HL-60 (cell line): ENCODE results near the gene TMEM235.

Experiments used
- DNase-seq, 2 experiments: peaks; one replicate each; pipeline ENCODE4 v3.0.0-alpha.2; 2010 to 2020; ENCODE audit warnings: low read depth in 1 of 2, low spot score in 1 of 2
- H3K27ac ChIP-seq: fragments of 250-450 bp; sonication (Bioruptor Pico); replicated peaks from 2 replicates; pipeline ENCODE4 v1.5.1; 2020; ENCODE audit warnings: mild to moderate bottlenecking, moderate library complexity
- H3K27me3 ChIP-seq: fragments of 250-450 bp; sonication (Bioruptor Pico); 2 replicates; pipeline ENCODE4 v1.5.1; 2021; ENCODE audit warnings: mild to moderate bottlenecking, moderate library complexity; ENCODE audit not compliant: insufficient read depth, poor library complexity, severe bottlenecking
- H3K4me3 ChIP-seq: replicated peaks from 2 replicates; pipeline ENCODE4 v1.5.1; 2011; ENCODE audit warnings: mild to moderate bottlenecking, control low read depth, low read length; ENCODE audit not compliant: insufficient read depth
- GABPA ChIP-seq: IDR thresholded peaks from 2 replicates; pipeline ENCODE4 v1.6.1; 2012; ENCODE audit warnings: low read depth
- POLR2AphosphoS5 ChIP-seq: IDR thresholded peaks from 2 replicates; pipeline ENCODE4 v1.6.1; 2012; ENCODE audit warnings: low read depth
- SPI1 ChIP-seq: IDR thresholded peaks from 2 replicates; pipeline ENCODE4 v1.6.1; 2012; ENCODE audit warnings: low read depth, mild to moderate bottlenecking, borderline replicate concordance
- TF ChIP-seq, protein P1 (sequence below): IDR thresholded peaks from one replicate; pipeline ENCODE4 v1.5.1; 2011; ENCODE audit warnings: low read length, control low read depth, inconsistent platforms; ENCODE audit not compliant: insufficient read depth
- TF ChIP-seq, protein P2 (sequence below): IDR thresholded peaks from 2 replicates; pipeline ENCODE4 v1.6.1; 2012; ENCODE audit warnings: low read depth; ENCODE audit not compliant: insufficient replicate concordance

The TMEM235 gene

DNA sequence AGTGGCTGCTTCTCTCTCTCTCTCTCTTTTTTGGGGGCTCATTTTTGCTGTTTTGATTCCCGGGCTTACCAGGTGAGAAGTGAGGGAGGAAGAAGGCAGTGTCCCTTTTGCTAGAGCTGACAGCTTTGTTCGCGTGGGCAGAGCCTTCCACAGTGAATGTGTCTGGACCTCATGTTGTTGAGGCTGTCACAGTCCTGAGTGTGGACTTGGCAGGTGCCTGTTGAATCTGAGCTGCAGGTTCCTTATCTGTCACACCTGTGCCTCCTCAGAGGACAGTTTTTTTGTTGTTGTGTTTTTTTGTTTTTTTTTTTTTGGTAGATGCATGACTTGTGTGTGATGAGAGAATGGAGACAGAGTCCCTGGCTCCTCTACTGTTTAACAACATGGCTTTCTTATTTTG is 7.7 kb upstream of the TMEM235 start:
- H3K27ac ChIP-seq: no peak overlapping the region
- DNase-seq: no peak
- peaks cover 10% of the 10 kb centered on the region for H3K27me3 ChIP-seq
- no peak overlapping the region for H3K4me3 ChIP-seq
- no peak for TF ChIP-seq GABPA
- TF ChIP-seq, protein P1, sequence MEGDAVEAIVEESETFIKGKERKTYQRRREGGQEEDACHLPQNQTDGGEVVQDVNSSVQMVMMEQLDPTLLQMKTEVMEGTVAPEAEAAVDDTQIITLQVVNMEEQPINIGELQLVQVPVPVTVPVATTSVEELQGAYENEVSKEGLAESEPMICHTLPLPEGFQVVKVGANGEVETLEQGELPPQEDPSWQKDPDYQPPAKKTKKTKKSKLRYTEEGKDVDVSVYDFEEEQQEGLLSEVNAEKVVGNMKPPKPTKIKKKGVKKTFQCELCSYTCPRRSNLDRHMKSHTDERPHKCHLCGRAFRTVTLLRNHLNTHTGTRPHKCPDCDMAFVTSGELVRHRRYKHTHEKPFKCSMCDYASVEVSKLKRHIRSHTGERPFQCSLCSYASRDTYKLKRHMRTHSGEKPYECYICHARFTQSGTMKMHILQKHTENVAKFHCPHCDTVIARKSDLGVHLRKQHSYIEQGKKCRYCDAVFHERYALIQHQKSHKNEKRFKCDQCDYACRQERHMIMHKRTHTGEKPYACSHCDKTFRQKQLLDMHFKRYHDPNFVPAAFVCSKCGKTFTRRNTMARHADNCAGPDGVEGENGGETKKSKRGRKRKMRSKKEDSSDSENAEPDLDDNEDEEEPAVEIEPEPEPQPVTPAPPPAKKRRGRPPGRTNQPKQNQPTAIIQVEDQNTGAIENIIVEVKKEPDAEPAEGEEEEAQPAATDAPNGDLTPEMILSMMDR: no peak
- TF ChIP-seq POLR2AphosphoS5: no peak
- TF ChIP-seq SPI1: no peak
- TF ChIP-seq, protein P2, sequence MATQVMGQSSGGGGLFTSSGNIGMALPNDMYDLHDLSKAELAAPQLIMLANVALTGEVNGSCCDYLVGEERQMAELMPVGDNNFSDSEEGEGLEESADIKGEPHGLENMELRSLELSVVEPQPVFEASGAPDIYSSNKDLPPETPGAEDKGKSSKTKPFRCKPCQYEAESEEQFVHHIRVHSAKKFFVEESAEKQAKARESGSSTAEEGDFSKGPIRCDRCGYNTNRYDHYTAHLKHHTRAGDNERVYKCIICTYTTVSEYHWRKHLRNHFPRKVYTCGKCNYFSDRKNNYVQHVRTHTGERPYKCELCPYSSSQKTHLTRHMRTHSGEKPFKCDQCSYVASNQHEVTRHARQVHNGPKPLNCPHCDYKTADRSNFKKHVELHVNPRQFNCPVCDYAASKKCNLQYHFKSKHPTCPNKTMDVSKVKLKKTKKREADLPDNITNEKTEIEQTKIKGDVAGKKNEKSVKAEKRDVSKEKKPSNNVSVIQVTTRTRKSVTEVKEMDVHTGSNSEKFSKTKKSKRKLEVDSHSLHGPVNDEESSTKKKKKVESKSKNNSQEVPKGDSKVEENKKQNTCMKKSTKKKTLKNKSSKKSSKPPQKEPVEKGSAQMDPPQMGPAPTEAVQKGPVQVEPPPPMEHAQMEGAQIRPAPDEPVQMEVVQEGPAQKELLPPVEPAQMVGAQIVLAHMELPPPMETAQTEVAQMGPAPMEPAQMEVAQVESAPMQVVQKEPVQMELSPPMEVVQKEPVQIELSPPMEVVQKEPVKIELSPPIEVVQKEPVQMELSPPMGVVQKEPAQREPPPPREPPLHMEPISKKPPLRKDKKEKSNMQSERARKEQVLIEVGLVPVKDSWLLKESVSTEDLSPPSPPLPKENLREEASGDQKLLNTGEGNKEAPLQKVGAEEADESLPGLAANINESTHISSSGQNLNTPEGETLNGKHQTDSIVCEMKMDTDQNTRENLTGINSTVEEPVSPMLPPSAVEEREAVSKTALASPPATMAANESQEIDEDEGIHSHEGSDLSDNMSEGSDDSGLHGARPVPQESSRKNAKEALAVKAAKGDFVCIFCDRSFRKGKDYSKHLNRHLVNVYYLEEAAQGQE: no peak

DNA sequence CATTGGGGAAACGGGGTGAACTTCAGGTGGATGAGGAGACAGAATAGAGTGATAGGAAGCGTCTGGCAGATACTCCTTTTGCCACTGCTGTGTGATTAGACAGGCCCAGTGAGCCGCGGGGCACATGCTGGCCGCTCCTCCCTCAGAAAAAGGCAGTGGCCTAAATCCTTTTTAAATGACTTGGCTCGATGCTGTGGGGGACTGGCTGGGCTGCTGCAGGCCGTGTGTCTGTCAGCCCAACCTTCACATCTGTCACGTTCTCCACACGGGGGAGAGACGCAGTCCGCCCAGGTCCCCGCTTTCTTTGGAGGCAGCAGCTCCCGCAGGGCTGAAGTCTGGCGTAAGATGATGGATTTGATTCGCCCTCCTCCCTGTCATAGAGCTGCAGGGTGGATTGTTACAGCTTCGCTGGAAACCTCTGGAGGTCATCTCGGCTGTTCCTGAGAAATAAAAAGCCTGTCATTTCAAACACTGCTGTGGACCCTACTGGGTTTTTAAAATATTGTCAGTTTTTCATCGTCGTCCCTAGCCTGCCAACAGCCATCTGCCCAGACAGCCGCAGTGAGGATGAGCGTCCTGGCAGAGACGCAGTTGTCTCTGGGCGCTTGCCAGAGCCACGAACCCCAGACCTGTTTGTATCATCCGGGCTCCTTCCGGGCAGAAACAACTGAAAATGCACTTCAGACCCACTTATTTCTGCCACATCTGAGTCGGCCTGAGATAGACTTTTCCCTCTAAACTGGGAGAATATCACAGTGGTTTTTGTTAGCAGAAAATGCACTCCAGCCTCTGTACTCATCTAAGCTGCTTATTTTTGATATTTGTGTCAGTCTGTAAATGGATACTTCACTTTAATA is 7.0 kb upstream of the TMEM235 start:
- no peak for DNase-seq
- no peak overlapping the region for H3K4me3 ChIP-seq
- no peak overlapping the region for H3K27ac ChIP-seq
- TF ChIP-seq SPI1: no peak
- TF ChIP-seq, protein P1: no peak
- TF ChIP-seq POLR2AphosphoS5: no peak
- TF ChIP-seq GABPA: no peak
- TF ChIP-seq, protein P2: no peak
- peaks cover 10% of the 10 kb centered on the region for H3K27me3 ChIP-seq

DNA sequence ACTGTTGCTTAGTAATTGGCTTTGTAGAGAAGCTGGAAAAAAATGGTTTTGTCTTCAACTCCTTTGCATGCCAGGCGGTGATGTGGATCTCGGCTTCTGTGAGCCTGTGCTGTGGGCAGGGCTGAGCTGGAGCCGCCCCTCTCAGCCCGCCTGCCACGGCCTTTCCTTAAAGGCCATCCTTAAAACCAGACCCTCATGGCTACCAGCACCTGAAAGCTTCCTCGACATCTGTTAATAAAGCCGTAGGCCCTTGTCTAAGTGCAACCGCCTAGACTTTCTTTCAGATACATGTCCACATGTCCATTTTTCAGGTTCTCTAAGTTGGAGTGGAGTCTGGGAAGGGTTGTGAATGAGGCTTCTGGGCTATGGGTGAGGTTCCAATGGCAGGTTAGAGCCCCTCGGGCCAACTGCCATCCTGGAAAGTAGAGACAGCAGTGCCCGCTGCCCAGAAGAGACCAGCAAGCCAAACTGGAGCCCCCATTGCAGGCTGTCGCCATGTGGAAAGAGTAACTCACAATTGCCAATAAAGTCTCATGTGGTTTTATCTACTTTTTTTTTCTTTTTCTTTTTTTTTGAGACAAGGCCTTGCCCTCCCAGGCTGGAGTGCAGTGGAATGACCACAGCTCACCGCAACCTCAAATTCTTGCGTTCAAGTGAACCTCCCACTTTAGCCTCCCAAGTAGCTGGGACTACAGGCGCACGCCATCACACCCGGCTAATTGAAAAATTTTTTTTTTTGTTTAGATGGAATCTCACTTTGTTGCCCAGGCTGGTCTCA is 6.2 kb upstream of the TMEM235 start:
- TF ChIP-seq, protein P1: no peak
- TF ChIP-seq GABPA: no peak
- no peak; the same call in 1 of the 2 replicates for TF ChIP-seq POLR2AphosphoS5
- no peak for TF ChIP-seq SPI1
- TF ChIP-seq, protein P2: no peak
- H3K27me3 ChIP-seq: peaks cover 11% of the 10 kb centered on the region
- H3K4me3 ChIP-seq: no peak overlapping the region
- H3K27ac ChIP-seq: no peak overlapping the region
- DNase-seq: no peak
